ENCODE data around the gene ZDHHC11.
"Not testable (repeated sequence)": the region's sequence is repeated elsewhere in the genome, so short reads cannot be mapped to it uniquely, and the experiment has no call there.

Gene ZDHHC11

DNA sequence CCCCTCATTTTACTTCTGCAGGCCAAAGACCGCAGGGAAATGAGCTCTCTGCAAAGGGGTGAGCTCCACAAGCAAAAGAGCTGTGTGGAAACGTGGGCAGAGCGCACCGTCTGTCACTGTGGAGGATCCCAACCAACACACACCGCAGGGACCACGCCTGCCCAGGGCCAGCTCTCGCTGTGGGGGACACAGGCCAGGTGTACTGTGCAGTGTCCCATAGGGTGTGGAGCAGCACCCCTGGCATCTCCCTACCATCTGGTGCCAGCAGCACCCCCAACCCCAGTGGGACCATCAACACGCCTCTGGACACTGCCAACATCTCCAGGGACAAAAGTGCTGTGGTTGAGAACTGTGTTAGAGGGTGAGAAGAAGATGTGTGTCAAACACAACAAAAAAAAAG lies 27.9 kb upstream of the ZDHHC11 start:
- DNase-seq (ENCODE audit: low read depth): not testable (repeated sequence)

DNA sequence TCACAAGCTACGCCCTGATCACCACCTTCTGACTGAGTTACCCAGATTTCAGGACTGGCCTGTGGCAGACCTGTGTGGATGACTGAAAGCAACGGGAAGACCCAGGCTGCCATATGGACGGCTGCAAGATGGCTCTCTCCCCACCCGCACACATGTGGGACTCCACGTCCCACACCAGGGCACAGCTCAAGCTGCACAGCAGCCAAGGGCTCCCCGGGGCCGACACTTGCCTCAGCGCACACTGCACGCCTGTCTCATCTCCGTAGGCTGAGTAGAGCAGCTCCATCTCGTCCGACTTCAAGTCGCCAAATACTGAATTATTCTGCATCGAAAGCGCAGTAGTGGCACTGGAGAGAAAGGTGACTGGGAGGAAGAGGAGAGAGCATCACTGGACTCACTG lies 27.3 kb upstream of the ZDHHC11 start:
- DNase-seq (ENCODE audit: low read depth): no peak

DNA sequence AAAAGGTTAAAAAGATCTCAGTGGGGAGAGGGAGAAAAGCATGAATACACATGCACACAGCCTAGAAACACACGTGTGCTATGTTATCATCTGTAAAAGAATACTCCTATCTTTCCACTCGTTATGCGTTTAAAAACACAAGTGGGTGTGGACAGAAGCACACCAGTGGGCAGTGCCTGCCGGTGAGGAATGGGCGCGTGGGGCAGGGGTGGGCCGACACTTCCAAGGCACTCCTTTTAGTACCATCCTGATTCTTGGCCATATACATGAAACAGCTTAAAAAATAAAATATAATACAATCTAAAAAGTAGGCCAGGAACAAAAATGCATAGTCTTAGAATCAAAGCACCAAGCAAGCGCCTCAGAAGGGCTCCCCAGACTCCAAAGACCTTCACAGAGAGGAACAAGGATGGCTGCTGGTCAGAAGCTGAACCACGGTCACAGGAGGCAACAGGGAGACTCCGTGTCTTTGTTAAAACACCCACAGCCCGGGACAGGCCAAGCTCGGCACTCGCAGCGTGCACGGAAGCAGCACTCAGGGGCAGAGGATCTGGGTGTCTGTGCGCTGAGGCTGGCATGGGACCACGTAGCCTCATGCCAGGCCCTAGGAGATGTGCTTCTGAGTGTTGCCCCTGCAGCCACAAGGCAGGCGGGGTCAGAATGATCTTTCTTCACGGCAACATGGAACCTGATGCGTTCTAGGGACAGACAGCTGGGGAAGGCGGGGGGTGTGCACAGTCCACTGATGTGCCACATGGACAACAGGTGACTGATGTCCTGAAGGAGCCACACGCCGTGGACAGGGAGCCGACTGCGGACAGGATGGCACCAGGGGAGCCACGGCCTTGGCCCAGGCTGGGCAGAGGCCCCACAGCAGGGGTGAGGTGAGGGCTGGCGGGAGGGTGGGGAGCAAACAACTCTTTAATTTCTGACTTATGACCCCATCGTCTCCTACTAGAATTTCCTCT lies 25.9 kb upstream of the ZDHHC11 start:
- DNase-seq (ENCODE audit: low read depth): no peak

DNA sequence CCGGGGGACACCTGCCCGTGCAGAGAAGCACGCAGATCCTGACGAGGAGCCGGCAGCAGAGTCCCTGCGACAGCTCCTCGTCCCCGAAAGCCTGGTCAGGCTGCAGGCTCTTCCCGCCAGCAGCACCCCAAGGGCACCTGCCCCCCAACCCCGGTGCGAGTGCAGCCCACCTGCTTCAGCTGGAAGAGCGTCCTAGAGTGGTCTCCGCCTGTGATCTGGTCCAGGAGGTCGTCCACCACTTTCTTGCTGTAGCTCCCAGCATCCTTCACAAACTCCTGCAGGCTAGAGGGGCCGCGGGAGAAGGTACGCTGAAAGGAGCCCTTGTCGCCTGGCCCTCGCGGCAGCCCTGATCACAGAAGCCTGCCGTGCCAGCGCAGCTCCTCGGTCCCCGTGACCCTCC lies 25.1 kb upstream of the ZDHHC11 start:
- no peak for DNase-seq (ENCODE audit: low read depth)

DNA sequence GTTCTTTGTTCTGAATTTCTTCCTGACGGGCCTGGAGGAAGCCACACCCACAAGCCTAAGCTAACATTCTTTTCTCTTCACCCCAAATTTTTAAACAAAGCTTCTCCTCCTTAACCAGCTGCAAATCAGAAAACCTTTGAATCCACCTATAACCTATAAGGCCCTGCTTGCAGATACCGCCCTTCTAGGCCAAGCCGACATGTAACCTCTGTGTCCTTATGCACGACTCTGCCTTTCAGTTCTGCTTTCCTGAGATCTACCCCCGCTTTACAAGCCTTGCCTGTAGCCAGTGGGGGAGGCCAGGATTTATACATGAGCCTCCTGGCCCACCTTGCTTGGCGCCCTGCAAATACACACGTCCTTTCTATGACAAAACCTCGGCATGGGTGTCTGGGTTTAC lies 22.5 kb upstream of the ZDHHC11 start:
- DNase-seq (ENCODE audit: low read depth): no peak

DNA sequence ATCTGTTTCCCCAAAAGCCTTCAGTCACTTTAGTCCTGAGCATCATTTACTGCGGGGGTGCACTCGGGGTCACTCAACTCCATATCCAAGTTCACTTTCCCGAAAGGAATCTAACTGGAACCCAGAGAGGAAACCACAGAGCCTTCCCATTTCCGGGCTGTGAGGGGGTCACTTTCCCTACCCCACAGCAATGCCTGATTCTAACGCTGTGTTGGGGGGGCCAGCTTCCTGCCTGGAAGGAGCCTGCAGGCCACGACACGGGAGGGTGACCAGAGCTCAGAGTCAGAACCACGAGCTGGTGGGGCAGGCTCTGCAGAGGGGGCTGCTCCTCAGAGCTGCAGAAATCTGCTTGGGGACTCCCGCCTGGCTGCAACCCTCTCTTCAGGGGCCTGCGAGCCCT lies 21.5 kb upstream of the ZDHHC11 start:
- no peak for DNase-seq (ENCODE audit: low read depth)

DNA sequence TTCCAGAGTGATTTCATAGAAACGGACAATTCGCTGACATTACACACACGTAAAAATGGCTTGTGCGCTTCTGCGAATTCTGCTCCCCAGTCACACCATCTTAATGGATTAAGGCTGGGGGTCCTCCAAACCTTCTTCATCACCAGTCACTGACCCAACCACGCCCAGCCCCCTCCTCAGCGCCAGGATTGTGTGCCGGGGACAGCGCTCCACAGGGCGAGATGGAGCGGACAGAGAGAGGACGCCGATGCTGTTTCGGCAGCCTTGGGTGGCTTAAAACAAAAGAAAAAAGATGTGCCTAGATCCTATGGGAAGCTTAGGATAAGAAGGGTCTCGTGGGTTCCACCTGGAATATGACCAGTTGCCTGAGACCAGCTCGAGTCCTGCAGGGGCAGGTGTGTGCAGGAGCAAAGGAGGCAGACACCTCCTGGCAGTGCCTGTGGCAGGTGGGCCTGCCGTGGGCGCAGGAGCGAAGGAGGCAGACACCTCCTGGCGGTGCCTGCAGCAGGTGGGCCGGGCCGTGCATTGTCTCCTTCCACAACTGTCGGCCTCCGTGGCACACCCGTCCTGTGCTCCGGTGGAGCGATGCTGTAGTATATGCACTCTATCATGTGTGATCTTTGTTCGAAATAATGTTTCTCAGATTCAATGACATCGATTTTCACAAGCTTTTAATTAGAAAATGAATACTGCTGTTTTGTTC lies 21.0 kb upstream of the ZDHHC11 start:
- no peak for DNase-seq (ENCODE audit: low read depth)

DNA sequence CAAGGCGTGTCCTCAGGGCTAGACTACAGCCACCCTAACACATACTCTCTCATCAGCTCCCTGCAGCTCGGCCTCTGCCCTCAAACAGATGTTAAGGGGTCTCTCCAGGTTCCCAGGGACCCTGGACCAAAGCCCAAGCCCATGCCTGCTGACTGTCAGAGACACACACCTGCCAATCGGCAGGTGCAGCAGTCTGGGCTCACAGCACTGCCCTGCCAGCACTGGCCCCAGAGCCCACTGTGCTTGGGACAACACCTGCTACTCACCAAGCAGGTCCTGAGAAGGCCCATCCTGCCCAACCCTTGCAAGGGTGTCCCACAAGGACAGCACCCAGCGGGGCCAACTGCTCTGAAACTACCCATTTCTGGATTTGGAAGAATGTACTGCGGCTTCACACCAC lies 20.2 kb upstream of the ZDHHC11 start:
- DNase-seq (ENCODE audit: low read depth): no peak

DNA sequence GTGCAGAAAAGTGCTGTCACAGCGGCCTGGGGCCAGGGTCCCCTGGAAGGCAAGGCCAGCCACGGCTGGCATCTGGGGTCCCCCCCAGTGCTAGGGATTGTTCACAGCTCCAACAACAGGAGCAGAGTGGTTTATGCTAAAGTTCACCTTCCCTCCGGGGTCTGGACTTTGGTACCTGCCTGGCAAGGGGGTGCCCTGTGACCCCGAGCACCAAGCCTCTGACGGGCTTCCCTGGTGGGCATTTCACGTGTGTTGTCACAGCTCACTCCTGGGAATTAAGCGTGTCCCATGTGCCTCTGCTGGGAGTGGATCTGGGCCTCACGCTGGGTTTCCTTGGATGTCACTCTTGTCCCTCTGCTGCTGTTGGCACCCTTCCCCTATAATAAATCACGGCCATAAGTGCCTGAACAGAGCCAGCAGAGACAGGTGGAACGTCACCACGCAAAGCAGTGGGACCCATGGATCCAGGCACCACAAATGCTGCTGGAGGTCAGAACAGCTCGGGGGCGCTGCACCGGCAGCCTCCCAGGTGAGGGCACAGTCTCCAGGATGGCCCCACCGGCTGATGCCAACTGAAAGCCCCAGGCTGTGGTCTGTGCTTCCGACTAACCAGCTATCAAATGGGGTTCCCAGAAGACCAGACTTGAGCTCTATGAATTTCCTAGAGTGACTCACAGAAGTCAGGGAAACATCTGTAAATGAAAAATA lies 17.8 kb upstream of the ZDHHC11 start:
- no peak for DNase-seq (ENCODE audit: low read depth)

DNA sequence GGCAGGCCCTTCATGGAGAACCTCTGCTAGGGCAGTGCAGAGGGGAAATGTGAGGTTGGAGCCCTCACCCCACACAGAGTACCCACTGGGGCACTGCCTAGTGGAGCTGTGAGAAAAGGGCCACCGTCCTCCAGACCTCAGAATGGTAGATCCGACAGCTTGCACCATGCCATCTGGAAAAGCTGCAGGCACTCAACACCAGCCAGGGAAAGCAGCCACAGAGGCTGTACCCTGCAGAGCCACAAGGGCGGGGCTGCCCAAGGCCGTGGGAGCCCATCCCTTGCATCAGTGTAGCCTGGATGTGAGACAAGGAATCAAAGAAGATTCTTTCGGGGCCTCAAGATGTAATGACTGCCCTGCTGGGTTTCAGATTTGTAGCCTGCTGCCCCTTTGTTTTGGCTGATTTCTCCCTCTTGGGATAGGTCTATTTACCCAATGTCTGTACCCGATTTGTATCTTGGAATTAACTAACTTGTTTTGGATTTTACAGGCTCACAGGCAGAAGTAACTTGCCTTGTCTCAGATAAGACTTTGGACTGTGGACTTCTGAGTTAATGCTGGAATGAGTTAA lies 16.6 kb upstream of the ZDHHC11 start:
- DNase-seq (ENCODE audit: low read depth): no peak

DNA sequence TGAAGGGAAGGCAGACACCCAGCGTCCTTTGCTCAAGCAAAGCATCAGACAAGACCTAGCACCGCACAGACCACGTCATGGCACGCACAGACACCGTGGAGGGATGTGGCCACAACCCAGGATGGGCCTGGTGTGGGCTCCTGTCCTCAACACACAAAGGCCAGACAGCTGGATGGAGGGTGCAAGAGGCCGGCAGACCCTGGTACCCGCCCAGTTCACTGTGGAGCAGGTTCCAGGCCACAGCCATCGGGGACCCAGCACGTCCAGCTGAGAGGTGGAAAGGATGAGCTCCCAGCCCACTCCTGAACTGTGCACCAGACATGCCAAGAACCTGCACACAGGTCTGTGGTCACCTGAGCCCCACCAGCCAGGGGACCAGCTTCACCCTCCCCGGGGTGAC lies 15.0 kb upstream of the ZDHHC11 start:
- no peak for DNase-seq (ENCODE audit: low read depth)

DNA sequence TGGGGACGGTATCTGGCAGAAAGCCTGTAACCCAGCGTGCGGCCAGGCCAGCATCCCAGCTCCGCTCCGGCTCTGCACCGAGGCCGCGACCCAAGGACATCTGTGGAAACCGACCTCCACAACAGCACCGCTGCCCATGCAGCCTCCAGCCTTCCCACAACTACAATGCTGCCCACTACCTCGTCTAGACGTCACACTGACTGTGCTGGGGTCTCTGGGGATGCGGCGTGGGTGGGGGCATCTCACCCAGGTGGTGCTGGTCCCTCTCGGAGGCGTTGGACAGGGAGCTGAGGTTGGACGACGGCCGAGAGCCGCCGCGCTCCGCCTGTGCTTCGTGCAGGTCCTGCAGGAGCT lies 14.4 kb upstream of the ZDHHC11 start:
- DNase-seq (ENCODE audit: low read depth): no peak

DNA sequence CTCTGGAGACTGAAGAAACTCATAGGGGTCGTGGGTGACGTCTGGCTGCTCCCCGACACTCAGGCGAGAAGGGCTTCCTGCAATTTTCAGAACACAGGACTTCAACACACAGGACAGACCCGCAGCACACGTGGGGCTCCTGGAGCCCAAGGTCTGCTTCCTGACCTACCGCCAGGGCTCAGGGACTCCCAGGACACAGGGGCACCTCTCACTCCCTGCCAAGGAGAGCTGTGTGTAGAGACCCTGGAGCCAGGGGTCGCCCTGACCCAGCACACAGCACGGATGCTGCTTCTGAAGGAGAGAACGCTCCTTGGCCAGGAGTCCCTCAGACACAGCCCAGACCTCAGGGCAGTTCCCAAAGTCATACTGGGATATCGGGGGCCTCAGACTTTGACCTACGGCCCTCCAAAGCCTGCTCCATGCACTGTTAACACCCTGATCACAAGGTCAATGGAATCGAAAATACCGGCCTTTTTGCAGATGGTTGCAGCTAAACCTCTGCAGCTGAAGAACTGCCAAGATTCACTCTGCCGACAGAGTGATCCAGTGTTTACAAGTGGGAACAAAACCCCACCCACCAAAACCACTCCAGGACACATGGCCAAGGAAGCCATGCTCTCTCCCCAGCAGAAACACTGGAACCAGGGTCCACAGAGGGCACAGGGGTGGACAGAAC lies 13.8 kb upstream of the ZDHHC11 start:
- no peak for DNase-seq (ENCODE audit: low read depth)

DNA sequence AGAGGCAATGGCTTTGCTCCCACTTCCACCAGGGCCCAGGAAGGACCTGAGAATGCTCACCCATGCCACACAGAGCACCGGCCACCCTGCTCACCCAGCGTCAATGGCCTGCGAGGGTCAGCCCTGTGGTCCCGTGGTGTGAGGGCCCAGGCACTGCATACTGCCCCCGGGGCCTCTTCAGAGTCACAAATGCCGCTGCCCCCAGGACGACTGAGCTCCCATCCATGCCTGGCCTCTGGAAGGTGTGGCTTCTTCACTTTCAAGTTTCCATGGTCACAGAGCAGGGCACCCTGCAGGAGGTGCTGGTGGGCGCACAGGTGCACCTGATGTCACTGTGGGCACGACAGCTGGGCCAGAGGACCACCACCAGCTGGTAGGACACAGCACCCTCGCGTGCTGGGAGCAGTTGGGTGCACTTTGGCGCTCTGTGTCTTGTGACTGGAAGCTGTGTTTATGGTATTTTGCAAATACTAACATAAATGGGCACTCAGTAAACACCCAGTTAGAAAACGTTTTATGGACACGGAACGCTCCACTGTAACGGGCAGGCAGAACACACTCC lies 12.5 kb upstream of the ZDHHC11 start:
- no peak for DNase-seq (ENCODE audit: low read depth)

DNA sequence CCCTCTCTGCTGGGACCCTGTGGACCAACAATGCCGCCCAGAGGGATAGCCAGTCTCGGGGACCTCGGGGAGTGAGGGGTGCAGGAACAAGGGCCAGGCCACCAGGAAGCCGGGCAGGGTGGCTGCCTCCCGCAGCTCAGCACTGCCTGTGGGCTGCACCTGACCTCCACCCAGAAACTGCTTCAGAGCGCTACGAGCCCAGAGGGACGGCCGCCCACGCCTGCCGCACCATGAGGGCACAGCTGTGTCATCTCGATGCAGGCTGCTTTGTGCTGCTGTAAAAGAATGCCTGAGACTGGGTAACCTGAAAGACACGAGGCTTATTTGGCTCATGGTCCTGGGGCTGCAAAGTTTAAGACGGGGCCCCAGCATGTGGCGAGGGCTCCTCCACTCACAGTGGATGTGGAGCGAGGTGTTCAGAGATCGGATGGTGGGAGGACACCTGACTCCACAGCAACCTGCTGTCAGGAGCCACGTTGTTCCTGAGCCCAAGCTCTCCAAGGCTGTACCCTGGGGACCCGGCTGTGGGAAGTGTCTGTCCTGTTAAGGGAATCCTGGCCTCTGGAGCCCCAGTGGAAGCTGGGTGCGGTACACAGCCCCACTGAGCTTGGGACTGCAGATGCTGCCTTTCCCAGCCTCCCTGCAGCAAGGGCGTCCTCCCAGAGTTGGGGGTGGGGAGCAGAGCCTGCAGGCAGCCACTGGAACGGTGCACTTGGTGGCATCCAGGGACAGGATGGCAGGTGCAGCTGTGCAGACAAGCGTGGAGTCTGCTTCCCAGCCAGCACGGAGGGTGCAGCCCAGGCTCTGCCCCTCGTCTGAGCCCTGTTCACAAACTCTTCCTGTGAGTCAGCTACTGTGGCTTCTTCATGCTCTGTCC lies 11.8 kb upstream of the ZDHHC11 start:
- DNase-seq (ENCODE audit: low read depth): no peak

DNA sequence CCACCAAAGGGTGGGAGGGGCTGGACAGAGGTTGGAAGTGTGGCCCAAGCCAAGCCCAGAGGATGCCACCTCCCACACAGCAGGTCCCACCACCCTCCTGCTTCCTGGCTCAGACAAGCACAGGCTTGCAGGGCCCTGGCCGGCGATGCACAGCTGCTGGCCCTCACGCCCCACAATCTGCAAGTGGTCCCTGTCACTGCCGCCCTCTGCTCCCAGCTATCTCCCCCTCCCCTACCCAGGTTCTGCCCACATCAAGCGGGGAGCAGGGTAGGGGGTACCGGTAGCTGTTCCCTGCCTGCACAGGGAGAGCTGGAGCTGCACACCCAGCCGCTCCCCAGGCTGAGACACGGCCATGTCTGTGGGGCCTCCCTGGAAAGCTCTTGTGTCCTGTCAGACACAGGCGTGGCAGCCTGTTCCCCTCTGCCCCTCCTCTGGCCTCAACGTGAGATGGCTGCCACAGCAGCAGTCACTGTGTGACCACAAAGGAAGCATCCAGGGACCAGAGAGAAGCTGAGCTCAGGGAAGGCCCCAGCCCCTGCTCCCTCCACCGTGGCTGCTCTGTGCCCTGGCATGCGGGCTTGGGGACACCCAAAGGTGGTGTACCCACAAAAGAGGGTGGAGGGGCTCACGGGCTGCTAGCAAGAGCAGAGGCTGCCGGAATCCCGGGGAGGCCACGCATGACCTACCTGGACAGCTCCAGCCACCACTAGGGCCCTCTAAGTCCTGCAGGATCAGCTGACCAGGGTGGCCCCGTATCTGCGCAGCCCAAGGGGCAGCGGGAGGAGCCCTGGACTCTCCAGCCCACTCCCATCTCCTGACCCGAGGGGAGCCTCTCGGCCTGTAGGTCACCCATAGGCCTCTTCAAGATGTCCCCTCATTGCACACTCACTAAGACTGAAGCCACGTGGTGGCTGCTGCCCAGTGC lies 10.9 kb upstream of the ZDHHC11 start:
- no peak for DNase-seq (ENCODE audit: low read depth)

DNA sequence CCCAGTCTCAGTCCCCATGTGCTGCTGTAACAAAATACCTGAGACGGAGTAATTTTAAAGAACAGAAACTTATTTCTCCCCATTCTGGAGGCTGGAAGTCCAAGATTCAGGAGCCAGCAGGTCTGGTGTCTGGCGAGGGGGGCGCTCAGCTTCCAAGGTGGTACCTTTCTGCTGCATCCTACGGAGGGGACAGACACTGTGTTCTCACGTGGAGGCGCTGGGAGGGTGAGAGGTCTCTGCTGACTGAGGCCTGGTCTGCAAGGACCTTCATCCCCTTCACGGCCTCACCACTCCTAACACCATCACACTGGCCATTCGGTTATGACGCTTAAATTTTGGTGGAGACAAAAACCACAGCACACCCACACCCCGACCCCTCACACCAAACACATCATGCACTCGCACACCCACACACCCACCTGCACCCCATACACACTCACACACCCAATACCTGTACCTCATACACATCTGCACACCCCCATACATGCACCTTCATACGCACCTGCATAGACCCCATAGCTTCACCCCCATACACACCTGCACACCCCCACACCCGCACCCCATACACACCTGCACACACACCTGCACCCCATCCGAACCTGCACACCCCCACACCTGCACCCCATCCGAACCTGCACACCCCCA lies 9.8 kb upstream of the ZDHHC11 start:
- no peak for DNase-seq (ENCODE audit: low read depth)

DNA sequence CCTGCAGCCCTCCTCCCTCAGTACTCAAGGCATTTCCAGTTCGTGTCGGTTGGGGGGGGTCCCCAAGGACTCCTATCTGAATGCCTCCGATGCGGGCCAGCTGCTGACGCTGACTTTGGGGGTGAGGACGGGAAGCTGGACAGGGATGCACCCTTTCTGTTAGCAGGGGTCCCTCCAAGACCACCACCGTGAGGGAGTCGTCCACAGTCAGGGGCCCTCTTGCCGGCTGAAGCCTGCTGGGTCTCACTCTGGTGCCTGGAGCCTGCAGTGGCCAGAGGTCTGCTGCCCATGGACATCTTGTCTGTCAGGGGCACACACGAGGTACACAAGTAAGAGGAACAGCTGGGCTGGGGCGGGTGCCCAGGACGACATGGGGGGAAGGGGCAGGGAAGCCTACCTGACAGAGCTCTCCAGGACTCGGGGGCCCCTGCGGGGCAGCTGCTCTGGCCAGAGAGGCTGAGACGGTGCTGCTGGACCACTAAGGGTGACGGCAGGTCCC lies 9.1 kb upstream of the ZDHHC11 start:
- DNase-seq (ENCODE audit: low read depth): no peak

DNA sequence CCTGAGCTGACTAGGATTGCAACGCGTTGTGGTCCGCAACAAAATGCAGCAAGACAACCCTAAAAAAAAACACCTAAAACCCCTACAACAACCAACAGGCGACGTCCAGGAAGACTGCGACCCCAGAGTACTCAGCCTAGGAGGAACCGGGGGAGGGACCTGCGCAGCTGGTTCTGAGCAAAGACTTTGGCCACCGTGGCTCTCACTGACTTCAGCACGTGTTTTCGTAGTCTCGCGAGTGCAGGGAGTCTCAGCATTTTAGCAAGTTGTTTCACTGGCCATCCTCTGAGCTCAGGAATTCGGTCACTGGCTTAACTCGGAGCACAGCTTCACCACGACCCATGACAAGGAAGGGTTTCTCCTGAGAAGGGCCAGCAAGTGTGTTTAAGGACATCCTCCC lies 8.6 kb upstream of the ZDHHC11 start:
- DNase-seq (ENCODE audit: low read depth): no peak

Measured in stromal cell of bone marrow (primary cell).